B cell (primary cell): Measurements from ENCODE around the gene SOCS3.

Experiments
- EZH2 ChIP-seq: IDR thresholded peaks from 2 replicates; pipeline ENCODE4 v1.6.1; 2012; ENCODE audit warnings: borderline replicate concordance, low read depth, mild to moderate bottlenecking, moderate library complexity, low read length; ENCODE audit not compliant: insufficient read depth, poor library complexity, severe bottlenecking
- TF ChIP-seq, protein P1 (sequence below): fragments of 200-600 bp; IDR thresholded peaks from one replicate; pipeline ENCODE4 v1.8.0; 2022; ENCODE audit warnings: antibody characterized with exemption, mild to moderate bottlenecking

DNA sequence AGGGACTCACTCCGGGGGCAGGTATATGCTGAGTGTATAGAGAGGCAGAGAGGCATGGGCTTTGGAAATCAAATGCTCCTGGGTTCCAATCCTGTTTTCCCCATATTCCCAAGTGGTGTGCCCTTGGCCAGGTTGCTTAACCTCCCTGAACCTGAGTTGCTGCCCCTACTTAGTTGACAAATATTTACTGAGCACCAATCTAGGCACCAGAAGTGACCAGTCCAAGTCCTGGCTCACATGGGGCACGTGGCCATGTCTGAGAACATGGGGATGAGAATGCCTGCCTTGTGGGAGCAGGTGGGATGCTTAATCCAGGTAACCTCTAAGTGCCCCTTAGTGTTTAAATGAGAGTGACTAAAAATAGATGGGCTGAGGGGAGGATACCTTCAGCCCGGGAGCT, 4.2 kb downstream of the SOCS3 start:
- no peak for TF ChIP-seq EZH2
- TF ChIP-seq, protein P1, sequence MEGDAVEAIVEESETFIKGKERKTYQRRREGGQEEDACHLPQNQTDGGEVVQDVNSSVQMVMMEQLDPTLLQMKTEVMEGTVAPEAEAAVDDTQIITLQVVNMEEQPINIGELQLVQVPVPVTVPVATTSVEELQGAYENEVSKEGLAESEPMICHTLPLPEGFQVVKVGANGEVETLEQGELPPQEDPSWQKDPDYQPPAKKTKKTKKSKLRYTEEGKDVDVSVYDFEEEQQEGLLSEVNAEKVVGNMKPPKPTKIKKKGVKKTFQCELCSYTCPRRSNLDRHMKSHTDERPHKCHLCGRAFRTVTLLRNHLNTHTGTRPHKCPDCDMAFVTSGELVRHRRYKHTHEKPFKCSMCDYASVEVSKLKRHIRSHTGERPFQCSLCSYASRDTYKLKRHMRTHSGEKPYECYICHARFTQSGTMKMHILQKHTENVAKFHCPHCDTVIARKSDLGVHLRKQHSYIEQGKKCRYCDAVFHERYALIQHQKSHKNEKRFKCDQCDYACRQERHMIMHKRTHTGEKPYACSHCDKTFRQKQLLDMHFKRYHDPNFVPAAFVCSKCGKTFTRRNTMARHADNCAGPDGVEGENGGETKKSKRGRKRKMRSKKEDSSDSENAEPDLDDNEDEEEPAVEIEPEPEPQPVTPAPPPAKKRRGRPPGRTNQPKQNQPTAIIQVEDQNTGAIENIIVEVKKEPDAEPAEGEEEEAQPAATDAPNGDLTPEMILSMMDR = no peak
